Parathyroid adenoma (tissue), 2 donors: ENCODE measurements around the gene SIK3.

Experiments used
- H2AFZ ChIP-seq: fragments of 300-600 bp; sonication (generic); one replicate; pipeline ENCODE4 v1.7.0; 2017; ENCODE audit warnings: antibody characterized with exemption, mild to moderate bottlenecking
- H3K27ac ChIP-seq: fragments of 300-600 bp; sonication (generic); one replicate; pipeline ENCODE4 v1.7.0; 2017
- H3K27me3 ChIP-seq: fragments of 300-600 bp; sonication (generic); one replicate; pipeline ENCODE4 v1.7.0; 2017; ENCODE audit warnings: low read length; ENCODE audit not compliant: control insufficient read depth, insufficient read depth
- H3K36me3 ChIP-seq: fragments of 300-600 bp; sonication (generic); one replicate; pipeline ENCODE4 v1.7.0; 2017; ENCODE audit warnings: low read length; ENCODE audit not compliant: control insufficient read depth, insufficient read depth
- H3K4me1 ChIP-seq: fragments of 300-600 bp; sonication (generic); one replicate; pipeline ENCODE4 v1.7.0; 2017; ENCODE audit warnings: control low read depth
- H3K4me2 ChIP-seq: fragments of 300-600 bp; sonication (generic); one replicate; pipeline ENCODE4 v1.7.0; 2017; ENCODE audit warnings: low read length
- H3K4me3 ChIP-seq: fragments of 300-600 bp; sonication (generic); one replicate; pipeline ENCODE4 v1.7.0; 2017; ENCODE audit warnings: low read depth, low read length
- H3K79me2 ChIP-seq: fragments of 300-600 bp; sonication (generic); one replicate; pipeline ENCODE4 v1.7.0; 2017; ENCODE audit warnings: control low read depth
- H3K9ac ChIP-seq: fragments of 300-600 bp; sonication (generic); one replicate; pipeline ENCODE4 v1.7.0; 2017; ENCODE audit warnings: mild to moderate bottlenecking
- H3K9me3 ChIP-seq: fragments of 300-600 bp; sonication (generic); one replicate; pipeline ENCODE4 v1.7.0; 2017; ENCODE audit warnings: low read length; ENCODE audit not compliant: control insufficient read depth
- TF ChIP-seq, protein P1 (sequence below): fragments of 300-600 bp; sonication (generic); IDR thresholded peaks from one replicate; pipeline ENCODE4 v1.7.0; 2017; ENCODE audit warnings: antibody characterized with exemption, mild to moderate bottlenecking
- donor health status: primary hyperparathyroidism.

Gene SIK3

DNA sequence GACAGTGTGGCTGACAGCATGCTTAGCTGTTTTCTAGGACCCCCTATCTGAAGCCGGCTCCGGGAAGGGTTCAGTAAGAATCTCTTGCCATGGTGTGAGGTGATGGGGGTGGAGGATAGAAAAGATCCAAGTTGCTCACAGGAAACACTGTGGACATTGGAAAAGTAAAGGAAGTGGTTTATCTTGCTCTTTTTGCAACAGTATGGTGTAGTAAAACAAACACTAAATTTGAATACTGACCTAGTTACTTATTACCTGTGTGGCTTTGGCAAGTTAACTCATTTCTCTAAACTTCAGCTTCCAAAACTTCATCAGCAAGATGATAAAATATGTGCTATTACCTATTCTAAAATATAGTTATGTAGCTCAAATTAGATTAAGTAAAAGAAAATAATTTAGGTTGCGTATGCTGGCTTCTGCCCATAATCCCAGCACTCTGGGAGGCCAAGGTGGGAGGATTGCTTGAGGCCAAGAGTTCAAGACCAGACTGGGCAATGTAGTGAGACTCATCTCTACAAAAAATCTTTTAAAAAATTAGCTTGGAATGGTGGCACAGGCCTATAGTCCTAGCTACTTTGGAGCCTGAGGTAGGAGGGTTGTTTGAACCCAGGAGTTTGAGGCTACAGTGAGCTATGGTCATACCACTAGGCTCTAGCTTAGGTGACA lies 209.2 kb downstream of the SIK3 start:
- Histone ChIP-seq H3K9ac (no peak overlapping the region), H3K27ac (no peak overlapping the region), H3K36me3 (no peaks in the 10 kb centered on the region), H3K4me1 (no peaks in the 10 kb centered on the region), H3K27me3 (no peaks in the 10 kb centered on the region), H3K4me3 (no peak overlapping the region), H3K4me2 (no peak overlapping the region), H3K79me2 (no peaks in the 10 kb centered on the region), H3K9me3 (no peaks in the 10 kb centered on the region), H2AFZ (no peak overlapping the region)
- TF ChIP-seq, protein P1, sequence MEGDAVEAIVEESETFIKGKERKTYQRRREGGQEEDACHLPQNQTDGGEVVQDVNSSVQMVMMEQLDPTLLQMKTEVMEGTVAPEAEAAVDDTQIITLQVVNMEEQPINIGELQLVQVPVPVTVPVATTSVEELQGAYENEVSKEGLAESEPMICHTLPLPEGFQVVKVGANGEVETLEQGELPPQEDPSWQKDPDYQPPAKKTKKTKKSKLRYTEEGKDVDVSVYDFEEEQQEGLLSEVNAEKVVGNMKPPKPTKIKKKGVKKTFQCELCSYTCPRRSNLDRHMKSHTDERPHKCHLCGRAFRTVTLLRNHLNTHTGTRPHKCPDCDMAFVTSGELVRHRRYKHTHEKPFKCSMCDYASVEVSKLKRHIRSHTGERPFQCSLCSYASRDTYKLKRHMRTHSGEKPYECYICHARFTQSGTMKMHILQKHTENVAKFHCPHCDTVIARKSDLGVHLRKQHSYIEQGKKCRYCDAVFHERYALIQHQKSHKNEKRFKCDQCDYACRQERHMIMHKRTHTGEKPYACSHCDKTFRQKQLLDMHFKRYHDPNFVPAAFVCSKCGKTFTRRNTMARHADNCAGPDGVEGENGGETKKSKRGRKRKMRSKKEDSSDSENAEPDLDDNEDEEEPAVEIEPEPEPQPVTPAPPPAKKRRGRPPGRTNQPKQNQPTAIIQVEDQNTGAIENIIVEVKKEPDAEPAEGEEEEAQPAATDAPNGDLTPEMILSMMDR, result no peak

GRCh38 chr11:116888024-116888423 lies 210.2 kb downstream of the SIK3 start:
- Histone ChIP-seq H3K79me2 (no peaks in the 10 kb centered on the region), H3K36me3 (no peaks in the 10 kb centered on the region), H3K9me3 (no peaks in the 10 kb centered on the region), H3K4me1 (no peaks in the 10 kb centered on the region), H2AFZ (no peak overlapping the region), H3K4me3 (no peak overlapping the region), H3K9ac (no peak overlapping the region), H3K27me3 (no peaks in the 10 kb centered on the region), H3K4me2 (no peak overlapping the region), H3K27ac (no peak overlapping the region)
- TF ChIP-seq, protein P1, result no peak

DNA sequence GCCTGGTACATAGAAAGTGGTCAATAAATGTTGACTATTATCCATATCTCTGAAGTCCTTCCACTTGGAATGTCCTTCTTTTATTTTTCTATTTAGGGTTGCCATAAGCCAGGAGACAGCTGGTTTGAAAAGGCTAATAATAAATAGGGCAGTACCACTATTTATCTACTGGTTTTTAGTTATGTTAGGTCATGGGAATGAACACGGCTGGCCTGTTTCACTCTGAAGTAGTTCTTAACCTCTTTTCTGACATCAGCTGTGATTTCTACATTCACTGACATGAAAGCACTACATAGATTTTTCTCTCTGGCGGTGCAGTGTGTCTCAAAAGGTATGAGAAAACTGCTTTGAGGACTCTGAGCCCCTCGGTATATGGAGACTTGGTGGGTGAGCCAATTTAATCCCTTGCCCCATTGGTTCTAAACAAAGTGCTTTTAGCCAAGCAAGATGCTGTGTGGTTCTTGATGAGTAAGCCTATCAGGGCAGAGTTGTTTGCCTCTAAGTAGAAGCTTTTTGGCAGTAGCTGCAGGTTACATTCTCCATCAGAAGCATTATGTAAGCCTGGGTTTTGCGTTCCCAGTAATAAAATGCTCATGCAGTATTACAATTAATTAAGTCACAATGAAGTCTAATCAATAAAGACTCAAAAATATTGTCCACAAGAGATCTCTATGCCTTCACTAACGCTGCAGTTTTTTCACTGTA lies 212.1 kb downstream of the SIK3 start:
- H3K4me1 ChIP-seq, result no peaks in the 10 kb centered on the region
- no peak overlapping the region for H2AFZ ChIP-seq
- no peaks in the 10 kb centered on the region for H3K9me3 ChIP-seq
- no peaks in the 10 kb centered on the region for H3K27me3 ChIP-seq
- TF ChIP-seq, protein P1, result no peak
- H3K27ac ChIP-seq, result no peak overlapping the region
- H3K79me2 ChIP-seq, result no peaks in the 10 kb centered on the region
- no peak overlapping the region for H3K4me2 ChIP-seq
- no peak overlapping the region for H3K9ac ChIP-seq
- H3K4me3 ChIP-seq, result no peak overlapping the region
- H3K36me3 ChIP-seq, result no peaks in the 10 kb centered on the region

- Histone ChIP-seq H3K4me1 (no peaks in the 10 kb centered on the region), H2AFZ (no peak overlapping the region), H3K27ac (no peak overlapping the region), H3K9ac (no peak overlapping the region), H3K4me3 (no peak overlapping the region), H3K4me2 (no peak overlapping the region), H3K36me3 (no peaks in the 10 kb centered on the region), H3K9me3 (no peaks in the 10 kb centered on the region), H3K79me2 (no peaks in the 10 kb centered on the region), H3K27me3 (no peaks in the 10 kb centered on the region)
- TF ChIP-seq, protein P1, result no peak
Observed at GRCh38 chr11:116882386-116882785, 215.8 kb downstream of the SIK3 start.

- TF ChIP-seq, protein P1, result no peak
- Histone ChIP-seq H3K4me1 (peaks cover 6% of the 10 kb centered on the region), H3K4me2 (no peak overlapping the region), H3K9me3 (no peaks in the 10 kb centered on the region), H3K36me3 (no peaks in the 10 kb centered on the region), H2AFZ (no peak overlapping the region), H3K4me3 (no peak overlapping the region), H3K27me3 (no peaks in the 10 kb centered on the region), H3K79me2 (no peaks in the 10 kb centered on the region), H3K27ac (no peak overlapping the region), H3K9ac (no peak overlapping the region)
Observed at GRCh38 chr11:116881143-116881542, 217.1 kb downstream of the SIK3 start.
